AG09309 (cell line): ENCODE measurements around the gene TIGD7.

ENCODE experiments used
- DNase-seq: peaks from one replicate; pipeline ENCODE4 v3.0.0-alpha.2; 2010; ENCODE audit warnings: low read depth
- H3K4me3 ChIP-seq: 2 replicates; pipeline ENCODE4 v1.5.1; 2011; ENCODE audit warnings: mild to moderate bottlenecking, low read depth, low read length, moderate library complexity; ENCODE audit not compliant: control insufficient read depth
- TF ChIP-seq, protein P1 (sequence below): IDR thresholded peaks from 2 replicates; pipeline ENCODE4 v1.5.1; 2011; ENCODE audit warnings: mild to moderate bottlenecking, low read depth, low read length, inconsistent platforms; ENCODE audit not compliant: insufficient read depth, control insufficient read depth; ENCODE audit errors: missing control alignments

The TIGD7 gene, protein sequence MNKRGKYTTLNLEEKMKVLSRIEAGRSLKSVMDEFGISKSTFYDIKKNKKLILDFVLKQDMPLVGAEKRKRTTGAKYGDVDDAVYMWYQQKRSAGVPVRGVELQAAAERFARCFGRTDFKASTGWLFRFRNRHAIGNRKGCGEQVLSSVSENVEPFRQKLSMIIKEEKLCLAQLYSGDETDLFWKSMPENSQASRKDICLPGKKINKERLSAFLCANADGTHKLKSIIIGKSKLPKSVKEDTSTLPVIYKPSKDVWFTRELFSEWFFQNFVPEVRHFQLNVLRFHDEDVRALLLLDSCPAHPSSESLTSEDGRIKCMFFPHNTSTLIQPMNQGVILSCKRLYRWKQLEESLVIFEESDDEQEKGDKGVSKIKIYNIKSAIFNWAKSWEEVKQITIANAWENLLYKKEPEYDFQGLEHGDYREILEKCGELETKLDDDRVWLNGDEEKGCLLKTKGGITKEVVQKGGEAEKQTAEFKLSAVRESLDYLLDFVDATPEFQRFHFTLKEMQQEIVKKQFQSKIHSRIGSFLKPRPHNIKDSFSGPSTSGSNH

DNA sequence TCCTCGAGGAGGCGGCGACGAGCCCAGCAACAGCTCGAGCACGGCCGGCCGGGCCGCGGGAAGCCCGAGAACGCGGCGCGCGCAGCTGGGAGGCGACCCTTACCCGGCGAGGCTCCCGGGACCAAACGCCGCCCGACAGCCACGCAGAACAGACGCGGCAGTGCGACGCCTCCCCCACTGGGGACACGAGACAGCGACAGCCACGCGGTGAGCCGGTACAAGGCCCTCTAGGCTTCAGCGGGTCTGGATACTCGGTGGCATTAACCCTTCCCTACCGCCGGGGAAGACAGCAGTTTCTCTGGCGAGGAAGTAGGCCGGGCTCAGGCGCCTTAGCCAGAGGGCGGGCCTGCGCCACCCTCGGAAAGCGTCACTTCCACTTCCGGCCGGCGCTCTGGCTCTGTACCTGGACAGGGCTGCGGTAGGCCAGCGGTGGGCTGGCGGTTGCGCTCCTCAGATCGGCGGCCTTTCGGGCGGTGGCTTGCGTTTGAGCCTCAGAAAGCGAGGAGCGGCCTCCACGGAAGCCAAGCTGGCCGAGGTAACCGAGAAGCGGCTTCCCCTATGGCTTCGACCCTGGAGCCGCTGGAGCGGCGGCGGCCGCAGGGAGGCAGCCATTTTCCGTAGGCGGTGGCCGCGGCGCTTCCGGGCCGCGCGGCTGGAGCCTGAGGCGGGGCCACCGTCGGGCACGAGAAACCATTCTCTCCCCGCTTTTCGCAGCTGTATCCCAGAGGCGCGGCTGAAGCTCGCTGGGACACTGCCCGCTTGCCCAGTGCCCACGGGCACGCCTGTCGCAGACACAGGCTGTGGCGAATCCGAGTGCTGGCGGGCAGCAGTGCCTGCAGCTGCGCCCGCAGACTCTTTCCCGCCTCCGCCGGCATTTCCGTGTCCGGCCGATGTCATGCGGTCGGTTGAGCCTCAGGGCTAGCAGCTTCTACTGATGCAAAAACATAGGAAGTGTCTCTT is at the start of gene TIGD7, which contains the start of gene ZNF75A:
Gene TIGD7, minus strand, starts transcription at position 322 of the 960 bp plus-strand sequence. CDS start 4,816 bp downstream, outside the sequence.
Gene ZNF75A, plus strand, starts transcription at position 389 of the 960 bp plus-strand sequence. CDS start 2,932 bp downstream, outside the sequence.
- DNase-seq, result peak; percentile 62
- TF ChIP-seq, protein P1, sequence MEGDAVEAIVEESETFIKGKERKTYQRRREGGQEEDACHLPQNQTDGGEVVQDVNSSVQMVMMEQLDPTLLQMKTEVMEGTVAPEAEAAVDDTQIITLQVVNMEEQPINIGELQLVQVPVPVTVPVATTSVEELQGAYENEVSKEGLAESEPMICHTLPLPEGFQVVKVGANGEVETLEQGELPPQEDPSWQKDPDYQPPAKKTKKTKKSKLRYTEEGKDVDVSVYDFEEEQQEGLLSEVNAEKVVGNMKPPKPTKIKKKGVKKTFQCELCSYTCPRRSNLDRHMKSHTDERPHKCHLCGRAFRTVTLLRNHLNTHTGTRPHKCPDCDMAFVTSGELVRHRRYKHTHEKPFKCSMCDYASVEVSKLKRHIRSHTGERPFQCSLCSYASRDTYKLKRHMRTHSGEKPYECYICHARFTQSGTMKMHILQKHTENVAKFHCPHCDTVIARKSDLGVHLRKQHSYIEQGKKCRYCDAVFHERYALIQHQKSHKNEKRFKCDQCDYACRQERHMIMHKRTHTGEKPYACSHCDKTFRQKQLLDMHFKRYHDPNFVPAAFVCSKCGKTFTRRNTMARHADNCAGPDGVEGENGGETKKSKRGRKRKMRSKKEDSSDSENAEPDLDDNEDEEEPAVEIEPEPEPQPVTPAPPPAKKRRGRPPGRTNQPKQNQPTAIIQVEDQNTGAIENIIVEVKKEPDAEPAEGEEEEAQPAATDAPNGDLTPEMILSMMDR, result no peak
- H3K4me3 ChIP-seq, result peak within 1 kb of the TSS; percentile 95

DNA sequence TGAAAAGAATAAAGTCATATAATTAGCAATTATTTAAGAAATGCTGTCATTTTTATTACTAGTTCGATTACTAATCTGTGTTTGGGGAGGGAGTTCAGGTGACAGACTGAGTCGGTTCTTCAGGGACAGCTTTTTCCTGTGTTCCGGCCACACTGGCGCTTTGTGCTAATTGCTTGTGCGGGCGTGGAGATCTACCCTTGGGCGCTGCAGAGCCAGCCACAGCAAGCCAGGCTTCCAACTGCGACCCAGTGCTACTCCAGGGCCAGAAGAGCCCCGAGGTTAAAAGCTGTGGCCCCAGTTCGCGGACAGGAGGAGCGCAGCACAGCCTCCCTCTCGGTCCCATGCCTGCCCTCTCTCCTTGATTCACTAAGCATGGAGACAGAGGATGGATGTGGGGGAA is 43.9 kb upstream of the TIGD7 start:
- no peak for DNase-seq
- no peak overlapping the region for H3K4me3 ChIP-seq
- TF ChIP-seq, protein P1, result no peak

DNA sequence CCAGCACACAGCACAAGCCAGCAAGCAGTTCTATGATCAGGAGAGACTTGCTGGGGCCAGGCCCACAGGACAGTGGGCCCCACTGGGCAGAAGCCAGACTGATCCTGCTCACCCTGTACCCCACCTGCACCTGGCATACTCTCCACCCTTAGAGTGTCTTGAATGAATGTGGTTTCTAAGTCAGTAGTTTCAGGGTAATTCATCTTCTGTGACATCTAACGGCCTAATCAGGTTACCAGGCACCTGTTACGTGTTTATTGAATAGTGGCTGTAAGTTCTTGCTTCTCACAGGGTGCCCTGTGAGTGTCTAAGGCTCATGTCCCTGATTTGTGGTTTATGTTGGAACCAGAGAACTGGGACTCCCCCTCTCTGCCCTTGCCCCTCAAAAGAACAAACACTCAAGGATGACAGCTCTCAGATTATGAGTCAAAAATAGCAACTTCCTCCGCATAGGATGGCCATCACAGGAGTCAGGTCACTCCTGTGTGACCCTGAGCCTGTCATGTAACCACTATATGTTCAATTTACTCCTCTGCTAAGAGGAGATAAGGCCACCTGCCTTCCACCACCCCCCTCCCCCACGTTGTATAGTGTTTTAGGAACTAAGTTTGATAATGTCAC is 43.4 kb upstream of the TIGD7 start:
- H3K4me3 ChIP-seq, result no peak overlapping the region
- DNase-seq, result no peak
- TF ChIP-seq, protein P1, result no peak

GRCh38 chr16:3347586-3347985 is 42.4 kb upstream of the TIGD7 start:
- no peak overlapping the region for H3K4me3 ChIP-seq
- no peak for DNase-seq
- TF ChIP-seq, protein P1, result no peak

DNA sequence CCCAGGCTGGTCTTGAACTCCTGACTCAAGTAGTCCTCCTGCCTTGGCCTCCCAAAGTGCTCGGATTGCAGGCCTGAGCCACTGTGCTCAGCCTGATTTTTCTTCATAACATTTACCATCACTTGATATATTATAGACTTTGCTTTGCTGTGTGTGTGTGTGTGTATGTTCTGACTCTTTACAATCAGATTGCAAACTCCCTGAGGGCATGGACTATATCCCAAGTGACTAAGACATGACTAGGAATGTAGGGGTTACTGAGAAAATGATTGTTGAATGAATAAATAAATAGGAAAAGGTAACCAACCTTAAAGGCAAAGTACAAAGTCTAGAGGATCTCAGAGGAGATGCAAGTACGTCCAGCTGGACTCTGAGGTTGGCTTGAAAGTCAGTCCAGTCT is 40.8 kb upstream of the TIGD7 start:
- TF ChIP-seq, protein P1, result no peak
- no peak for DNase-seq
- no peak overlapping the region for H3K4me3 ChIP-seq

GRCh38 chr16:3328643-3329042 is 23.4 kb upstream of the TIGD7 start:
- H3K4me3 ChIP-seq, result no peak overlapping the region

More at GRCh38 chr16:3328643-3329042, 23.4 kb upstream of the TIGD7 start:
- DNase-seq, result no peak
- TF ChIP-seq, protein P1, result no peak
